HG03066 (cell line): ENCODE data around the gene HOTAIR.

Source experiments
- ATAC-seq: cut with Tn5 transposase; IDR thresholded peaks from one replicate; pipeline ENCODE4 v1.9.1; 2021; ENCODE audit warnings: low read depth; ENCODE audit not compliant: unreplicated experiment

The HOTAIR gene

GRCh38 chr12:53988541-53989226 is 13.9 kb upstream of the HOTAIR start:
- ATAC-seq = no peak

- ATAC-seq = no peak
Measured at GRCh38 chr12:53987787-53988230, 13.1 kb upstream of the HOTAIR start.

GRCh38 chr12:53986686-53987483 is 12.1 kb upstream of the HOTAIR start:
- no peak for ATAC-seq

GRCh38 chr12:53985994-53986685 is 11.4 kb upstream of the HOTAIR start:
- ATAC-seq = no peak

GRCh38 chr12:53985692-53985993 is 10.9 kb upstream of the HOTAIR start:
- ATAC-seq = no peak

- peak; percentile 61 for ATAC-seq
Measured at GRCh38 chr12:53984901-53985691, 10.3 kb upstream of the HOTAIR start, which contains the start of gene HOXC10. Gene HOXC10 (plus strand): TSS chr12:53985146. CDS start chr12:53985260, 114 bp downstream.

GRCh38 chr12:53983950-53984572 is 9.3 kb upstream of the HOTAIR start:
- ATAC-seq = no peak

- ATAC-seq = no peak
Measured at GRCh38 chr12:53983568-53983949, 8.8 kb upstream of the HOTAIR start.

- no peak for ATAC-seq
Measured at GRCh38 chr12:53982648-53983567, 8.2 kb upstream of the HOTAIR start.

- no peak for ATAC-seq
Measured at GRCh38 chr12:53981634-53982565, 7.1 kb upstream of the HOTAIR start.

GRCh38 chr12:53980802-53981496 is 6.2 kb upstream of the HOTAIR start:
- ATAC-seq = no peak

GRCh38 chr12:53980104-53980801 is 5.5 kb upstream of the HOTAIR start:
- no peak for ATAC-seq

- no peak for ATAC-seq
Measured at GRCh38 chr12:53978477-53979356, 4.0 kb upstream of the HOTAIR start.

GRCh38 chr12:53977596-53978445 is 3.1 kb upstream of the HOTAIR start:
- no peak for ATAC-seq
